22Rv1 (cell line): ENCODE data around the gene MAN2A1.

ENCODE experiments used
- H3K27ac ChIP-seq: fragments of 450-650 bp; 2 replicates; pipeline ENCODE4 v1.5.1; 2017
- ZFX ChIP-seq: fragments of 450-650 bp; IDR thresholded peaks from 2 replicates; pipeline ENCODE4 v1.6.1; 2017; ENCODE audit warnings: antibody characterized with exemption, borderline replicate concordance
- TF ChIP-seq, protein P1 (sequence below): fragments of 450-650 bp; IDR thresholded peaks from 2 replicates; pipeline ENCODE4 v1.5.1; 2017; ENCODE audit warnings: mild to moderate bottlenecking

The MAN2A1 gene

DNA sequence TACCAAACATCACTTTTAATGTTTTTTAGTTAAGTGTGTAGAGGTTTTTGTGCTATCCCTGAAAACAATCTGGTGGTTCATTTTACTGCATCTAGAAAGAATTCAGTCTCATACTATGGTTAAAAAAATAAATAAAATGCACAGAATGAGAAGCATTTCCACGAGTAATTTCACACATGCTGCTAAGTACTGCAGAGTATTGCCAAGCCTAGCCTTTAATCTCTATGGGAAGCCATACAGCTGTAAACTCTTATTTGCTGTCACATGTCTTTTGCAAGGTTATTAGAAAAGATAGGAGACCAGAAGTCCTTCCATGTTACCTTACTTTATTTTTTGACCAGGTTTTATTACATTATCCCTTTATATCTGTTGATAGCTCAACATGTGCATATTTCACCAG lies 37.6 kb upstream of the MAN2A1 start:
- no peak overlapping the region for H3K27ac ChIP-seq
- TF ChIP-seq, protein P1, sequence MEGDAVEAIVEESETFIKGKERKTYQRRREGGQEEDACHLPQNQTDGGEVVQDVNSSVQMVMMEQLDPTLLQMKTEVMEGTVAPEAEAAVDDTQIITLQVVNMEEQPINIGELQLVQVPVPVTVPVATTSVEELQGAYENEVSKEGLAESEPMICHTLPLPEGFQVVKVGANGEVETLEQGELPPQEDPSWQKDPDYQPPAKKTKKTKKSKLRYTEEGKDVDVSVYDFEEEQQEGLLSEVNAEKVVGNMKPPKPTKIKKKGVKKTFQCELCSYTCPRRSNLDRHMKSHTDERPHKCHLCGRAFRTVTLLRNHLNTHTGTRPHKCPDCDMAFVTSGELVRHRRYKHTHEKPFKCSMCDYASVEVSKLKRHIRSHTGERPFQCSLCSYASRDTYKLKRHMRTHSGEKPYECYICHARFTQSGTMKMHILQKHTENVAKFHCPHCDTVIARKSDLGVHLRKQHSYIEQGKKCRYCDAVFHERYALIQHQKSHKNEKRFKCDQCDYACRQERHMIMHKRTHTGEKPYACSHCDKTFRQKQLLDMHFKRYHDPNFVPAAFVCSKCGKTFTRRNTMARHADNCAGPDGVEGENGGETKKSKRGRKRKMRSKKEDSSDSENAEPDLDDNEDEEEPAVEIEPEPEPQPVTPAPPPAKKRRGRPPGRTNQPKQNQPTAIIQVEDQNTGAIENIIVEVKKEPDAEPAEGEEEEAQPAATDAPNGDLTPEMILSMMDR = no peak
- TF ChIP-seq ZFX = no peak

DNA sequence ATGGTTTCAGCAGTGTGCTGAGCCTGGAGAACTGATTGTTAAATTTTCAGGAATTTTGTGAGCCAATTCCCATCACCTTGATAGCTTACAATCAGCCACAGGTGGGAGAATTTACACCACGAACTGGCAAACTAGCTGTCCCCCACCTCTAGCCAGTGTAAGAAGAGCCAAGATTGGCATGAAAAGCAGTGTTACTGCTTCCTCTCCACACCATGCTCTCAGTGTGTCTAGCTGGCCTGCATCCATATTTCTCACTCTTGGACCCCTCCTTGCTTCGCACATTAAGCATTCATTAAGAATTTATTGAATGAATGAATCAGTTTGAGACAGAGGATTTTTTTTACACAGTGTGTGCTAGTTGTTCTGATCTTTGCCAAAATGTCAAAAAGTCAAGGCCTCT lies 36.7 kb upstream of the MAN2A1 start:
- TF ChIP-seq, protein P1 = no peak
- TF ChIP-seq ZFX = no peak
- H3K27ac ChIP-seq = no peak overlapping the region

DNA sequence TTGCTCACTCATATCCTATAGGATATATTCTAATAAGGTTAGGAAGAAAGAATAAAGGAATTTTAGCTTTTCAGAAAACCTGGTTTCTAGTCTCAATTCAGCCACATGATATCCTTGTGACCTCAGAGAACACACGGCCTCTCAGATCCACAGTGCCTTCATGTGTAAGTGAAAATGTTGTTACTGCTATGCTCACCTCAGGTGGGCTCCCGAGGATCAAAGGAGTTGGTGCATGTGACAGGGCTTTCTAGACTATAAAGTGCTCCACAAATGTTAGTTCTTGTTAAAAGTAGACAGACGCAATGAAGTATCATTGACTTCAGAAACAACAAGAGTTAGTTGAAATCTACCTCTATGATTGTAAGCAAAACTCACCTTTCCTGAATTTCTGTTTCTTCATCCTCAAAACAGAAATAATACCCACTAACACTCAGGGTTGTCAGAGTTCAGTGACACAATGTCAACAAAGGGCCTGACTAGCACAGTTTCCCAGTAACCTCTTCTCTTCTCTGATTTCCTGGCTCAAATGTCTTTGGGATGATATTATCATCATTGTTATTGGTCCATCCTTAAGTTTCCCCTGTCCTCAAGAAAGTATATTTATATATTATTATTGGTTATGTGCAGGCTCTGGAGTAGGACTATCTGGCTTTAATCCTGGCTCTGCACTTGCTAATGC lies 36.0 kb upstream of the MAN2A1 start:
- TF ChIP-seq, protein P1 = no peak
- TF ChIP-seq ZFX = no peak
- H3K27ac ChIP-seq = no peak overlapping the region

DNA sequence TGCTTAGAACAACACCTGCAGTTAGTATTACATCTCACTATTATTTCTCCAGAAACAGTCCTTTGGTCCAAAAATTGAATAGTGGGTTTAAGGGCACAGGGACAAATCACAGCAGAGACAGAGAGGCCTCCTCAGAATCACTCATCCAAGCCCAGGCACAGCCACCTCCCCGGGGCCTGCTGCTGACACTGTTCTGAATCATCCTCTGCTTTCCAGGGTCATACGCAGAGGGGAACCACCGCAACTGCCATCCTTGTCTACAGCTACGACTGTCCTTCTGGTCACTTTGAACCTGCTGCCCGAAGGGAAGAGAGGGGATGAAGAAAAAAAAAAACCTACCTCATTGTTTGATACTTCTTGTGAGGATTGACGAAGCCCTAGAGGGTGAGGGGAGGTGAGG lies 35.3 kb upstream of the MAN2A1 start:
- TF ChIP-seq, protein P1 = no peak
- no peak for TF ChIP-seq ZFX
- H3K27ac ChIP-seq = no peak overlapping the region

DNA sequence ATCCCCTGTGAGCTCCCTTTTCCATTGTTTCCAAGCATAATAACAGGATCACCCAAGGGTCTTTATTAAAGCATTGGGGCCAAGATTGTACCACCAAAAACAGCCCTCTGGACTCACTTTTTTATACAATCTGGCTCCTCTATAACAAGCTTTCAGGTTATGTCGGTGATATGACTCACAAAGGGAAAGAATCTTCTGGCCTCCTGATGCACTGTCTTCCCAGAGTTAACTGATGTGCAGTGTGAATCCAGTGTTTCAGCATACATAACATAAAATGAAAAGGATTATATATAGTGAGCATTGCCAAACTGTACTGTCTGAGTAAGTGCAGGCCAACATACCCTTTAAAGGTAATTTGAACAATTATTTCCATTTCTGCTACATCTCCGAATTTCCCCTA lies 33.9 kb upstream of the MAN2A1 start:
- no peak overlapping the region for H3K27ac ChIP-seq
- TF ChIP-seq, protein P1 = no peak
- TF ChIP-seq ZFX = no peak

DNA sequence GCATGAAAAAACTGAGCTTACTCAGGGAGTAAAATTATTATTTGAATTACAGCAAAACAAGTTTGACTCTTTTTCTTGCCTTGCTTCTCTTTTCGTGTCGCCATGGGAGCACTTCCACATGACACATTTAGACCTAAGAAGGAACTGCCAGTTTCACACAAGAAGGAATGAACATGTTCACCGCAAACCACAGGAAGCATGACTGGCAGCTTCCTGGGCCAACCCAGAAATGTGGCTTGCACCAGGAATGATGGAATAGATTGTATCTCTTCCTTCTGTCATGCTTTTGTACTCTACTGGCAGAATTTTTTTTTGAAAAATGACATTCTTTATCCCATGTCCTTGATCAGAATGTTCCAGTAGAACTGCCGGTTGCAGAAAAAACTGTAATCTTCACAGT lies 32.9 kb upstream of the MAN2A1 start:
- no peak for TF ChIP-seq ZFX
- TF ChIP-seq, protein P1 = no peak
- H3K27ac ChIP-seq = no peak overlapping the region

DNA sequence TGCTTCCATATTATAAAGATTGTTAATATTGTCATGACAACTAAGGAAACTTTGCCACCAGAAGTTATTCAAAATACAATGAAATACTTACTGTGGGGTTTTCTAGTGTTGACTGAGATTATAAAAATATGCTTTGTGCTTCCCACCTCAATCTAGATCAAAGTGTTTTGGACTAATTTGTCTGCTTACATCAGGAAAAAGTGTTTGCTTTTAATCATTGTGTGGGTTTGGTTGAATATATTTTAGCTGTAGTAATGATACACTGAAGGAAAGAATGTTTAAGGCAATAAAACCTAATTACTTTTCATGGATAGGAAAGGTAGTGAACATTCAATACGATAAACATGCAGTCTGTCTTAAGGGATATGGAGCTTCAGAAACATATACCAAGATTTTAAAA lies 29.8 kb upstream of the MAN2A1 start:
- TF ChIP-seq, protein P1 = no peak
- TF ChIP-seq ZFX = no peak
- H3K27ac ChIP-seq = no peak overlapping the region
